22Rv1 (cell line): ENCODE results near the gene THOC7.

Experiments used
- H3K27ac ChIP-seq: fragments of 450-650 bp; 2 replicates; pipeline ENCODE4 v1.5.1; 2017
- ZFX ChIP-seq: fragments of 450-650 bp; IDR thresholded peaks from 2 replicates; pipeline ENCODE4 v1.6.1; 2017; ENCODE audit warnings: antibody characterized with exemption, borderline replicate concordance
- TF ChIP-seq, protein P1 (sequence below): fragments of 450-650 bp; IDR thresholded peaks from 2 replicates; pipeline ENCODE4 v1.5.1; 2017; ENCODE audit warnings: mild to moderate bottlenecking

THOC7 gene

DNA sequence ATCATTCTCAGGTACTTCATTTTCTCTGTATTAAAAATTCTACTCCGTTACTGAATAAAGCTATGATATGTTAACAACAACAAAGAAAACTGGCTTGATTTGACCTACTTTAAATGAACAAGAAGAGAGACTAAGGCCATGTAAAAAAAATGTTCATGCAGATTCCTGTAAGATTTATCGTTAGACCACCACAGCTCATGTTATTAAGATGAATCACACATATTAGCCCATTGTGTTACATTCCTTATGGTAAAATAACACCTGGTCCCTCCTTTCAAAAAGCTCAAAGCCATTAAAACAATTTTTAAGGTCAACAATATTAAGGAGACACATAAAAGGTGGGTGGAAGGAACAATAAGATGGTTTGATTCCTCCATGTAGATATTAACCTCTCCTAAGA lies 6.3 kb downstream of the THOC7 start:
- H3K27ac ChIP-seq, result no peak overlapping the region
- TF ChIP-seq, protein P1, sequence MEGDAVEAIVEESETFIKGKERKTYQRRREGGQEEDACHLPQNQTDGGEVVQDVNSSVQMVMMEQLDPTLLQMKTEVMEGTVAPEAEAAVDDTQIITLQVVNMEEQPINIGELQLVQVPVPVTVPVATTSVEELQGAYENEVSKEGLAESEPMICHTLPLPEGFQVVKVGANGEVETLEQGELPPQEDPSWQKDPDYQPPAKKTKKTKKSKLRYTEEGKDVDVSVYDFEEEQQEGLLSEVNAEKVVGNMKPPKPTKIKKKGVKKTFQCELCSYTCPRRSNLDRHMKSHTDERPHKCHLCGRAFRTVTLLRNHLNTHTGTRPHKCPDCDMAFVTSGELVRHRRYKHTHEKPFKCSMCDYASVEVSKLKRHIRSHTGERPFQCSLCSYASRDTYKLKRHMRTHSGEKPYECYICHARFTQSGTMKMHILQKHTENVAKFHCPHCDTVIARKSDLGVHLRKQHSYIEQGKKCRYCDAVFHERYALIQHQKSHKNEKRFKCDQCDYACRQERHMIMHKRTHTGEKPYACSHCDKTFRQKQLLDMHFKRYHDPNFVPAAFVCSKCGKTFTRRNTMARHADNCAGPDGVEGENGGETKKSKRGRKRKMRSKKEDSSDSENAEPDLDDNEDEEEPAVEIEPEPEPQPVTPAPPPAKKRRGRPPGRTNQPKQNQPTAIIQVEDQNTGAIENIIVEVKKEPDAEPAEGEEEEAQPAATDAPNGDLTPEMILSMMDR, result no peak
- no peak for TF ChIP-seq ZFX

DNA sequence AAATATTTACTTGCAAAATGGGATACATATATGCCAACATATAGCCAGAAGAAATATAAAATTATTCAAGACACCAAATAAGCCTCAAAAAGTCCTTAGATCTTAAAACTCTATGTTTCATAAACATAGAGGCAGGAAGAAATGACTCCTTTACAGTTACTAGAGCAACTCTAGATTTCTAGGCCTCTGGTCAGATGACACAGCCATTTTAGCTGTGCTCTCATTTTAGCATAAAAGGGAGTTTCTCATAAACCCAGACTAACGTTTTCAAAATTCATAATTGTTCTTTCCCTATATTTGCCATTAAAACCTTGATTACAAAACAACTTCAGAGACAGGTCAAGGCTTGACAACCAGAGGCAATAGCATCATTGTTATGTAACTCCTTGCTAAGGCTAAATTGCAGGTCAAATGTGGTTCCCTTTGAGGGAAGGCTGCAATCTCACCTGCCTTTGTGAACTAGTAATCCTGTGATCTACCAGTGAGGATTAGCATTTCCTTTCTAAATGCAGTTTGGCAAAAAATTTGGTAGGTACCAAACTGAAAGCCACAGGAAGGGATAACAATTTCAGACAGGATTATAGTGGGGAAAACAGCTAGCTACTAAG lies 8.2 kb downstream of the THOC7 start:
- no peak for TF ChIP-seq ZFX
- TF ChIP-seq, protein P1, result no peak
- no peak overlapping the region for H3K27ac ChIP-seq

GRCh38 chr3:63853106-63853505 lies 10.5 kb downstream of the THOC7 start:
- TF ChIP-seq ZFX, result no peak
- TF ChIP-seq, protein P1, result no peak
- H3K27ac ChIP-seq, result no peak overlapping the region

DNA sequence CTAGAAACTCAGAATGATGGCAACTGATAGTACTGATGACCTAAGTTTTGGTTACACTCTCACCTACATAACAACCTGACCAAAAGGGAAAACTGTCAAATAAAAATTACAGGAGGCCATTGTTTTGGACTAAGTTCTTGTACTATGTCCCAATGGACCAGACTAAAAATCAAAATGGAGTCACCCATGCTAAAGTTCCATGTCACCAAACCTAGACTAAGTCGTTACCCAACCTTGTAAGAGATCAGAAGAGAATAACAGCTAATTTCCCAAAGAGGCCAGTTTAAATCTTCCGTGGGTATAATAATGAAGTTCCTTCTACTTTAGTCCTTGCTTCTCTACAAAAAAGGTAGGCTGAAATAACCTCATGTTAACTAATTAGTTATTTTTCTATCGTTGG lies 12.3 kb downstream of the THOC7 start:
- no peak overlapping the region for H3K27ac ChIP-seq
- TF ChIP-seq, protein P1, result no peak
- no peak for TF ChIP-seq ZFX

- no peak overlapping the region for H3K27ac ChIP-seq
- TF ChIP-seq ZFX, result no peak
- TF ChIP-seq, protein P1, result no peak
Observed at GRCh38 chr3:63849175-63849574, 14.4 kb downstream of the THOC7 start.

GRCh38 chr3:63847718-63848450 lies 15.7 kb downstream of the THOC7 start:
- peak overlapping the region; percentile 27; the same call in 1 of the 2 replicates for H3K27ac ChIP-seq
- TF ChIP-seq ZFX, result no peak
- TF ChIP-seq, protein P1, result no peak

GRCh38 chr3:63845215-63845614 lies 18.4 kb downstream of the THOC7 start:
- no peak overlapping the region for H3K27ac ChIP-seq
- TF ChIP-seq ZFX, result no peak
- TF ChIP-seq, protein P1, result no peak
